Activated CD4-positive, CD25-positive, alpha-beta regulatory T cell treated with anti-CD3 and anti-CD28 coated beads, Interleukin-2, amount 50 U/mL, for 16 hours (primary cell): Measurements from ENCODE around the gene EIF5A.

Experiments used
- DNase-seq: peaks from one replicate; pipeline ENCODE4 v3.0.0-alpha.2; 2020; ENCODE audit warnings: low read depth, low spot score

Gene EIF5A

DNA sequence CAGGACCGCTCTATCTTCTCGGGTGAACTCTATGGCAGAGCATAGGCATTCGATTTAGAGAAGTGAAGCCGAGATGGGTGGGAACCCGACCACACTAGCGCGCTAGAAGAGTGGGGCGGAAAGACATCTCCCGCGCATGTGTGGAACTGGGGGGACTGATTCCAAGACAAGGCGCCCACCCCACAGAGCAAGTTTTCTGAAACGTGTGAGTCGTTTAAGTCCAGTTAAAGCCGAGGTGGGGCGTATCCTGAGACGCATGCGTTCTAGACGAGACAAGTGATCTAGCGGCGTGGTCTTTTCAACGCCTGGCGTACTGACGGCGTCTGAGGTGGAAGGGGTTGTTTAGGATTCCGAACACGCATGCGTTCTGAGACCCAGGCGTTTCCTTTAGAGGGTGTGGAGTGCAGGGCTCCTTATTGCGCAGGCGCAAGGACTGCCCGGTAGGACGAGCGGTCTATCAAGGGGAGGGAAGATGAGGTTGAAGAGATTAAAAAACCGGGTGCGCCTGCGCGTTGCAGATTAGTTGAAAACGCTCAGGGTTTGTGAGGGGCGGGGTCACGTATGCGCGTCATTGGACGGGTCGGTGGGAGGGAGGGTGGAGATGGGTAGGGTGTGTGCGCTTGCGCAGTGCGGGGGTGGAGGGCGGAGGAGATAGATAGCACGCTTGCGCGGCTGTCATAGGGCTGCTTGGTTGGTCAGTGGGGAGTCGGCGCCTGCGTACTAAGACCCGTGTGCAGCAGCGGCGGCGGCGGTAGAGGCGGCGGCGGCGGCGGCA is at the start of gene EIF5A:
TSS of gene EIF5A (plus strand) at position 718 of the 775 bp plus-strand sequence. CDS start 2,008 bp downstream, outside the sequence.
- peak; percentile 100 for DNase-seq

DNA sequence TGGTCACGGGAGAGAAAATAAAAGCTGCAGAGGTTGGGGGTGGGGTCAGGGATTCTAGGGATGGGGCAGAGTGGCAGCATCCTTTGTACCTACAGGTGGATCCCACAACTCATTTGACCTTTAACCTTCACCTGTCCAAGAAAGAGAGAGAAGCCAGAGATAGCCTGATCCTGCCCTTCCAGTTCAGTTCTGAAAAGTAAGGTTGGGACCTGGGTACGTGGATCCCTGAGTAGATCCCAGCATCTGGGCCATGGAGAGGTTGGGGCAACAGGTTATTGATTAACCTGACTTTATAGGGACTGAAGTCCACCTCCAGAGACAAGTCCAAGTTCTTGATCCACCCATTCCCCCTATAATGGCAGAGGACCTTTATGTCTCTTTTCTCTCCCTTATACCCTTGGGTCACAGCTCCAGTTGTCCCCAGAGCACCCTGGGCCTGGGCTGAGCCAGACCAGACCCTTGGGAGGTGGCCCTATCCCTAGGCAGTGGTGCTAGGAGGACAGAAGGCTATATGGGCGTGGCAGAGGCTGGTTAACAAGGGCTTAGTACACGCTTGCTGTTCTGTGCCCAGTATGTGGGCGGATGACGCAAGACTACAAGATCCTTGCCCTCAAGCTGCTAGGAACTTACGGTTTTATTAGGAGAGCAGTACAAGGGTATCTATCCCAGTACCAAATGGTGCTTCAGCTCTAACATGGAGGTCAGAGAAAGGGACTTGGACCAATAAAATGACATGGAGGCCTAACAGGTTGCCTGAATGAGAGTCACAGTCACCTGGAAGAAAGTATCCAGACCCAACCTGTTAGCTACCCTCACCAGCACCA is 48.5 kb upstream of the EIF5A start:
- no peak for DNase-seq

DNA sequence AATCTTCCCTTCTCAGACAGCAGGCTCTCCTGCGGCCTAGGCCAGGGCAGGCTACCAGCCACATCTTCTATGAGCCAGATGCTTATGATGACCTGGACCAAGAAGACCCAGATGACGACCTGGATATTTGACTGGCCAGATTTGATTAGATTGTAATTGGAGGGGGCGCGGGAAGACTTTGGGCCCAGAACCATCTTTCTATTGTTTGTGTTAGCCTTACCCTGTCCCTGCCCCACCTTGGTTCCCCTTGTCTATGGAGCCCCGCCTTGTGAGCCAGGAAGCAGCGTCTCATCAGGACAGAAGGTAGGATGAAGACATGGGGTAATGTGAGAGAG is 47.9 kb upstream of the EIF5A start:
- no peak for DNase-seq

DNA sequence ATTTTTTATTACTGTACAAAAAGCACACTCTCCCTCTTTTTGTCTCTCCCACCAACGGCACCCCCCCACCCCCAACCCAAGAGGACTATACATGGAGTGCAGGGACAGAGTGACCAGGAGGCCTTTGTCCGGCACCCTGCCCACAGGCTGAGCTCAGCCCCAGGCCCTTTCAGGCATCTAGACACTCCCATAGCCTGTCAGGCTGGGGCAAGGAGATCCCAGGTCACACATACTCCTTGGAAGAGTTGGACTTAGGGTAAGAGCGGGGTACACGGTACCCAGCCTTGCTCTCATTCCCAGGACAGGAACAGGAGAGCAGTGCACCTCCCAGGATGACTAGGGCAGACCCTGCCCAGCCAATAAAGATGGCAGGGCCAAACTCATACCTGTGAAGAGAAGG is 47.3 kb upstream of the EIF5A start:
- no peak for DNase-seq

DNA sequence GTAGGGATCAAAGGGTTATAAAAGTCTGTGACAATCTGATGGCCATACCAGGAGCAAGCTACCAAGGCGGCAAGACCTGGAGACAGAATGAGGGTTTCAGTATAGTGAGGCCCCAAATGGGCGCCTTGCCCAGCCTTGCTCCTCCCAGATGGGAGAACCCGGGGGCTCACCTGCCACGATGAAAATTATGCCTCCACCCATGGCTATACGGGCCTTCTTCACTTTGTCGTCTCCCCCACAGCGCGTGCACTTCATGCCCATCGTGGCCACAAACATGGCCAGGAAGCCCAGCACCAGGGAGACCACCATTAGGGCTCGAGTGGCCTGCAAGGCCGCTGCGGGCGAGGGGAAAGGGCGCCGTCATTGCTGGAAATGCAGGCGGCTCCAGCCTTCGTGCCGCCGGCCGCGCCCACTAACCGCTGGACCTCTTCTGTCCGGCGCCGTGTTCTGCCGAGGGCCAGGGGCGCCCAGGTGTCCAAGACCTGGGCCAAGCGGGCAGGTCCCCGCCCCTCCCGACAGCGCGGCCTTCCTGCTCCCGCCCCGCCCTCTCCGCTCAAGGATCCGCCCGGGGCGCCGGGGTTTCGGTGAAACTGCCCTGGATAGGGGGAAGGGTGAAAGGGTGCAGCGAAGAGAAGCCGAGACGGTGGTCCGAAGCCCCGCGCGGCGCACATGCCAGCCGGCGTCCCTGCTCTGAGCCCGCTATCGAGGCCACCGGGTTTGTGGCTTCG is 46.6 kb upstream of the EIF5A start:
- DNase-seq, result no peak

DNA sequence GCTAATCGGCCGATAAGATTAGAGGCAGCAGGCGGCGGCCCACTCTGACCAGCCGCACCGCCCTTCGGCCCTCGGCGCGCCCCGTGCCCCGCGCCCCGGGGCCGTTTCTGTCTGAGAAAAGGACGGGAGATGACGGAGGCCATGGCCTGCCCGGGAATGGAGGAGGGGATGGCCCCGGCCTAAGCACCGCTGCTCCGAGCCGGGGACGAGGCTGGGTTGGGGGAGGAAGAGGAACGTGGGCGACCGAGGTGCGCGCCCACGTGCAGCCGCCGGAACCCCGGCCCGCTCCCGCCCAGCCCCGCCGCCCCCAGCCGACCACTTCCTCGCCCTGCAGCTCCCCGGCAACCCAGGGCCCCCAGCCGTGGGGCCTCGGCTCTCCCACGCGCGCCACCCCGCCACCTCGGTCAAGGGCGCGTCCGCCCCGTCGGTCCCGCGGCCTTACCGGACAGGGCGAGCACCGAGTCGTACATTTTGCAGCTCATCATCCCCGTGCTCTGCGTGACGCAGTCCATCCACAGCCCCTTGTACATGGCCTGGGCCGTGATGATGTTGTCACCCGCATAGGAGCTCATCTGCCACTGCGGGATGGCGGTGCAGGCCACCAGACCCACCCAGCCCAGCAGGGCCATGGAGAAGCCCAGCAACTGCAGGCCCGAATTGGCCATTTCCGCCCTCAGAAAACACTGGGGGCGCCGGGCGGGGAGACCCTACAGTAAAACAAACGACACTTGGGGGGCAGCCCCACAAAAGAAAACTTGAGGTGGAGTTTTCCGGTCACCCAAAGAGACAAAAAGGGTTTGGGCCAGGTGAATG is 45.8 kb upstream of the EIF5A start:
- DNase-seq, result no peak

DNA sequence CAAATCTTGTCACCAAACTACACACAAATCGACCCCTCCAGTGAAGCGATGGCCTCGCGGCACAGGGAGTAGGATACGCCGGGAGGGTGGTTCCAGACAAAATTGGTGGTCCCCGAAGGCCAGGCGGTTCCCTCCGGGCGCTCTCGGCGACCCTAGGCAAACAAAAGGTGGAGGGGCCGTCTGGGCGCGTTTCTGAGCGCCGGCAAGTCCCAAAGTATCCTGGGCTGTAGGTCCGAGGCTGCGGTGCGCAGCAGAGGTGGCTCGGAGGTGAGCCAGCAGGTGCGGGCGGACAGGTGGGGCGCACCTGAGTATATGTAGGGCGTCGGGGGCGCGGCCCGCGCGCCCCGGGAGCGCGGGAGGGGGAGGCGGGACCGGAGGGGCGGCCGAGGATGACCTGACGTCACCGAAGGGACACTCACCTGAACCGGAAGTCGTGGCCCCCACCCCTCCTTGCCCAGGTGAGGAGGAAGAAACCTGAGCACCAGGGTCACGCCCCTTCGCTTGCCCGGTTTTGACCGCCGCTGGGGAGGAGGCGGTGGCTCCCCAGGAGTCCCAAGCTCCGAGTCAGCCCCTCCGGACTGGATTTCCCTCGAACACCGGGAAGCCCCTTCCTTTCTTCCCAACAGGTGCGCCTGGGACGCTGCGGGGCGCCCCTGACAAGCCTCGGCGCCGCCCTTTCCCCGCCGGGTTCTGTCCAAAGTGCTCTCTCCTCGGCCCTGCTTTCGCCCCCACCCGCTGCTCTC is 45.1 kb upstream of the EIF5A start, which contains the start of gene CLDN7:
TSS of gene CLDN7 (minus strand) at position 287 of the 743 bp plus-strand sequence. CDS start 435 bp downstream, outside the sequence.
- no peak for DNase-seq

DNA sequence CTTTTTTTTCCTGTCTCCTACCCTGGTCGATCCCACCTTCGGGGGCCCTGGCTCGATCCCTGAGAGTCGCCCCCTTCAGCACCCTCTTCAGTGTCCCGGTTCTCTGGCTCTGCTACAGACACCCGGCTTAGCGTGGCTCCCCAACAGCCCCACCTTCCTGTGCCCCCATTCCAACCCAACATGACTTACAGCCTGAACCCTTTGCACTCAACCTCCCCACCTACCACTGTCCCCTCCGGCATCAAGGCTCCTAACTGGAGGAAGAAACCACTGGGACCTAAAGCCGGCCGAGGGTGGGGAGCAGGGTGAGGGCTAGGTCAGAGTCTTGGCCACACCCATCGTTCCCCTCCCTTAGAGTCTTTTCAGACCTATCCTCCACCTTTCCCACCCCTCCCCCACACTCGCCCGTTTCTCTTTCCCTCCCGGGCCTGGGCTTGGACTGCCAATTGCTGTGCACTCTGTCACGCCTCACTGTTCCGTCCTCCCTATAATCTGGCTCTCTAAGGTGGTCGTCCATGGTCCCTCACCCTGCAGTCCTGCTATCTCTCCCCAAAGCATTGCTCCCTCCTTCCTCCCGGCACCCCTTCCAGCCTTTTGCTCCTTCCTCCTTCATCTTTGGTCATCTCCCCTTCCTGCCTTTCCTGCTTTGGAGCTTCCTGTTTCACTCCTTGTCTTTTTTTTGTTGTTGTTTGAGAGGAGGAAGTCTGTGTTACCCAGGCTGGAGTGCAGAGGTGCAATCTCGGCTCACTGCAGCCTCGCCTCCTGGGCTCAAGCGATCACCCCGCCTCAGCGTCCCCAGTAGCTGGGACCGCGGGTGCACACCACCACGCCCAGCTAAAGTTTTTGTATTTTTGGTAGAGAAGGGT is 44.3 kb upstream of the EIF5A start:
- no peak for DNase-seq

DNA sequence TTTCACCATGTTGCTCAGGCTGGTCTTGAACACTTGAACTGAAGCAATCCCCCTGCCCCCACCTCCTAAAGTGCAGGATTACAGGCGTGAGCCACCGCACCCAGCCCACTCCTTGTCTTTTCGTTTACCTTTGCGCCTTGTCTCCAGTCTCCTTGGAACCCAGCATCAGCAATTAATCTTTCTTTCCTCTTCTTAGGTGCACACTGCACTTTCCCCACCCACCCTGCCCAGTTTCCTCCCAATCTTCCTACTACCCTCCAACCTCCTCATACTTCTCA is 43.7 kb upstream of the EIF5A start:
- DNase-seq, result no peak

DNA sequence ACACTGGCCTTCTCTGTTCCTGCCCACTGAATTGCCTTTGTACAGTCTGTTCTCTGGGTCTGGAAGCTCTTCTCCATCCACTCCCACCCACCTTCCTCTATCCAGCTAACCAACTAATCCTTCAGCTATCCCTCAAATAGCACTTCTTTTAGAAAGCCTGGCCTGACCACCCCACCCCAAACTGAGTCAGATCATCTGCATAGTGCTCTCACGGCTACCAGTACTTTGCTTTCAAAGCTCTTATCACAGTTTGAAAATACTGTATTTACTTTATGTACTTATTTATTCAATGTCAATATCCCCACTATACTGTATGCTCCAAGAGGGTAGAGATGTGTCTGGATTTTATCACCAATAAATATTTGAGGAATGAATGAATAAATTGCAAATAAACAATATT is 40.6 kb upstream of the EIF5A start:
- DNase-seq, result no peak

DNA sequence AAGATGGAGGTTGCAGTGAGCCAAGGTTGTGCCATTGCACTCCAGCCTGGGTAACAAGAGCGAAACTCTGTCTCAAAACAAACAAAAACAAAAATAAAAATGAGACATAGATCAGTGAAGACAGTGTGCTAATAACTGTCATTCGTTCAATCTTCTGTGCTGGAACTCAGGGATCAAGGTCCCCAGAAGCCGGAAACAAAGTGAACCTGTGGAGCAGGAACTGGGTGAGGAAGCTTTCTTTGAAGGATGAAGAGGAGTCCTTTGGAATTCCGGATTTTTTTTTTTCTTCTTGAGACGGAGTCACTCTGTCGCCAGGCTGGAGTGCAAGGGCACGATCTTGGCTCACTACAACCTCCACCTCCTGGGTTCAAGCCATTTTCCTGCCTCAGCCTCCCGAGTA is 28.0 kb upstream of the EIF5A start:
- DNase-seq, result no peak

DNA sequence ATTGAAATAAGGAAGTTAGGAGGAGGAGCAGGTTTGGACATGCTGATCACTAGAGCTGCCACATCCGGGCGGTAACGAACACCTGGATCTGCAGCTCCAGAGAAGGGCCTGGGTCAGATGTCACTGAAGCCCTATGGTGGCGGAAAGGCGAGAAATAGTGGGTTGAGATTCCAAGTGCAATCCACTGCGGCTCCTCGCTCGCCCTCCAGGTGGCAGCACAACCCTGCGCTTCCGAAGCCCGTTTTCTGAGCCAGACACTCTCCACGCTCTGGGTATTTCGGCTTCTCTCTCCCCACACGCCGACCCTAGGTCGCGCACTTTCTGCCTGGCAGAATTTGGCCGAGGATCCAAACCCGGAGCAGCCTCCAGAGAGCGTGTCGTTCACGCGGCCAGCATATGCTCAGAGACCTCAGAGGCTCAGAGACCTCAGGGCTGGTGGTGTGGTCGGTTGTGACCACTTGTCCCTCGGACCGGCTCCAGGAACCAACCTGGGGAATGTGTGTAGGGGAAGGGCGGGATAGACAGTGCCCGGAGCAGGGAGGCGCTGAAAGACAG is 26.8 kb upstream of the EIF5A start:
- peak; percentile 71 for DNase-seq

DNA sequence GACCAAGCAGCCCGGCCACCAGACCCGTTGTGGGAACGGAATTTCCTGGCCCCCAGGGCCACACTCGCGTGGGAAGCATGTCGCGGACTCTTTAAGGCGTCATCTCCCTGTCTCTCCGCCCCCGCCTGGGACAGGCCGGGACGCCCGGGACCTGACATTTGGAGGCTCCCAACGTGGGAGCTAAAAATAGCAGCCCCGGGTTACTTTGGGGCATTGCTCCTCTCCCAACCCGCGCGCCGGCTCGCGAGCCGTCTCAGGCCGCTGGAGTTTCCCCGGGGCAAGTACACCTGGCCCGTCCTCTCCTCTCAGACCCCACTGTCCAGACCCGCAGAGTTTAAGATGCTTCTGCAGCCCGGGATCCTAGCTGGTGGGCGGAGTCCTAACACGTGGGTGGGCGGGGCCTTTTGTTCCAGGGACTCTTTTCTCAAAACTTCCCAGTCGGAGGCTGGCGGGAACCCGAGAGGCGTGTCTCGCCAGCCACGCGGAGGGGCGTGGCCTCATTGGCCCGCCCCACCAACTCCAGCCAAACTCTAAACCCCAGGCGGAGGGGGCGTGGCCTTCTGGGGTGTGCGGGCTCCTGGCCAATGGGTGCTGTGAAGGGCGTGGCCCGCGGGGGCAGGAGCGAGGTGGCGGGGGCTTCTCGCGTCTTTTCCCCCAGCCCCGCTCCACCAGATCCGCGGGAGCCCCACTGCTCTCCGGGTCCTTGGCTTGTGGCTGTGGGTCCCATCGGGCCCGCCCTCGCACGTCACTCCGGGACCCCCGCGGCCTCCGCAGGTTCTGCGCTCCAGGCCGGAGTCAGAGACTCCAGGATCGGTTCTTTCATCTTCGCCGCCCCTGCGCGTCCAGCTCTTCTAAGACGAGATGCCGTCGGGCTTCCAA is 26.1 kb upstream of the EIF5A start, which contains the start of gene SLC2A4:
TSS of gene SLC2A4 (plus strand) at position 645 of the 879 bp plus-strand sequence. CDS start at position 862, 217 bp downstream.
- peak; percentile 46 for DNase-seq

DNA sequence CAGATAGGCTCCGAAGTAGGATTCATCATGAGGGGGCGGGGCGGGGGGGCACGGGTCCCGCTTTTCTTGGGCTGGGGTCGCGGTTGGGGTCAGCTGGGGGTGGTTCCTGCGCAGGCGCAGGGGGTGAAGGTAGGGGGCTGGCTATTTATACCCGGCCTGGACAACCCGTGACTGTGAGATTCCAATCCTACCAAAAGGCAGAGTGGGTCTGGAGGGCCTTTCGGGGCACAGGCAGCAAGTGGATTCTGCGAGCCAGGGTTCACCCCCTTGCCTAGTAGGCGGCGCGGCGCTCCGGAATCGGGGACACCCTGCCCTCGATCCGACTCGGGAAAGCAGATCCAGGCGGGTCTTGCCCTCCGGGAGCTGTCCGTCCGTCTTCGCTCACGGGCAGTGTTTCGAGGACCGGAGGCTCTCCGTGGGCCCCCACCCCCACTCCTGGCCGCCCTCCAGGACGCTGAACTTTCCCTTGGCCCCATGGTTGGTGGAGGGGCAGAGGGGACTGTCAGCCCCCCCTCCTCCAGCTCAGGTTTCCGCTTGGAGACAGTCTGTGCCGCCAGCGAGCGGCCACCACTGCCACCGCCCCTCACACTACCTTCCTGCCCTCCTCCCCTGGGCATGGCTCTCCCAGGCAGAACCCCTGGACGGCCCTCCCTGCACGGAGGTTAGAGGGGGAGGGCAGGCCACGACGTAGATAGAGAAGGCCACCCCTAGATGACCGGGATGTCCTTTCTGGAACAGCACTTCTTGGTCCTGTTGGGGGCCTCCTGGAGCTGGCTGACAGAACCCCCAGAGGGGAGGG is 25.3 kb upstream of the EIF5A start:
- DNase-seq, result no peak

DNA sequence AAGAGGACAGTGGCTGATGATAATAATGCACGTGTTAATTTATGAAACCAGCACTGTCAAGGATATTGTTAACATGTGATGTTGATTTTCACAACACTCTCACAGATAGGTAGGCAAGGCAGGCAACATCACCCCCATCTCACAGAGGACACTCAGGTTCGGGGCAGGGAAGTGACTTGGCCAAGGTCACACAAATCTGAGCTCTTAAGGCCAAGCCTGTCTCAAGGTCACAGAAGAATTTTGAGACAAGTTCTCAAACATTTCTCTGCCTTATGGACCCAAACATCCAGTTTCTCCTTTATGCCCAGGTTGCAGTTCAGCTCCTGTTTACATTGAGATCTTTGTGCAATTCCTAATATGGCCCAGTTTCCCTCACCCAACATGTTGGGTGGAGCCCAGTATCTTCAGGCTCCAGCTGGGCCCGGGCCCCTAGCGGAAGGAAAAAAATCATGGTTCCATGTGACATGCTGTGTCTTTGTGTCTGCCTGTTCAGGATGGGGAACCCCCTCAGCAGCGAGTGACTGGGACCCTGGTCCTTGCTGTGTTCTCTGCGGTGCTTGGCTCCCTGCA is 24.6 kb upstream of the EIF5A start:
- no peak for DNase-seq

DNA sequence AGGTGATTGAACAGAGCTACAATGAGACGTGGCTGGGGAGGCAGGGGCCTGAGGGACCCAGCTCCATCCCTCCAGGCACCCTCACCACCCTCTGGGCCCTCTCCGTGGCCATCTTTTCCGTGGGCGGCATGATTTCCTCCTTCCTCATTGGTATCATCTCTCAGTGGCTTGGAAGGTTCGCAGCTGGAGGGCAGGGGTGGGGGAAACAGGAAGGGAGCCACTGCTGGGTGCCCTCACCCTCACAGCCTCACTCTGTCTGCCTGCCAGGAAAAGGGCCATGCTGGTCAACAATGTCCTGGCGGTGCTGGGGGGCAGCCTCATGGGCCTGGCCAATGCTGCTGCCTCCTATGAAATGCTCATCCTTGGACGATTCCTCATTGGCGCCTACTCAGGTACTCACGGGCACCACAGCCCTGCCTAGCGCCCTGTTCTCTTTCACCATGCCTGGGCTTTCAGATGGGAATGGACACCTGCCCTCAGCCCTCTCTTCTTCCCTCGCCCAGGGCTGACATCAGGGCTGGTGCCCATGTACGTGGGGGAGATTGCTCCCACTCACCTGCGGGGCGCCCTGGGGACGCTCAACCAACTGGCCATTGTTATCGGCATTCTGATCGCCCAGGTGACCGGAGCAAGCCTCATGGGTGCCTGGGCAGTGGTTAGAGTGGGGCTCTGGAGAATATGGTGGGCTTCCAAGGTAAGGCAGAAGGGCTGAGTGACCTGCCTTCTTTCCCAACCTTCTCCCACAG is 23.8 kb upstream of the EIF5A start:
- DNase-seq, result no peak

DNA sequence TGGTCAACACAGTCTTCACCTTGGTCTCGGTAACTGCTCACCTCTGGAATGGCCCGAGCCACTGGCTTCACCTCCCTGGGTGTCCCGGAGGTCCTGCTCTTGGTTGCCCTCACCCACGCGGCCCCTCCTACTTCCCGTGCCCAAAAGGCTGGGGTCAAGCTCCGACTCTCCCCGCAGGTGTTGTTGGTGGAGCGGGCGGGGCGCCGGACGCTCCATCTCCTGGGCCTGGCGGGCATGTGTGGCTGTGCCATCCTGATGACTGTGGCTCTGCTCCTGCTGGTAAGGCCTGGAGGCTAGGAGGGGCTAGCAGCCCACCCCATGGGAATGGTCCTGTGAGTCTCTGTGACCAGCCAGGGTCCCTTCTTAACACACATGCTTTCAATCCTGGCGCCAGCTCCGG is 22.5 kb upstream of the EIF5A start:
- DNase-seq, result no peak
